Measurements from ENCODE around the gene JAK1.

DNA sequence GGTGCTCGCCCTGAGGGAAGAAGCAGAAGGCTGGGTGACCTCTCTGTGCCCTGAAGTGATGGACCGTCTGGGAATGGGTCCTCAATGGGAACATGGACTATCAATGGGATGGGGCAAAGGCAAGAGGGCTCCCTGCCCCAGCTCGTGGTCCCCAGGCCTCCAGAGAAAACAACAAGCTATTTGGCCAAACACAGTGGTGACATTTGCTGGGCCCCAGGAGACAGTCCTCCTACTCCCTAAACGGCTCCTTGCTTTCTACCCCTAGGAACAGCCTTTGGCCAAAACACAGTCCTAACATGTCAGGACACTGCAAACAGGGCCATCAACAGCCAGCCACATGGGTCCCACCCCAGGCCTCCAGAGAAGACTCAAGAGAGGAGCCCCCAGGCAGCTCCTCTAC, 118.7 kb downstream of the JAK1 start:
- TF ChIP-seq EP300 (IDR thresholded peaks at IDR 0.05; ENCODE audit: borderline replicate concordance) (no peak), RAD21 (IDR thresholded peaks at IDR 0.05; ENCODE audit: low read depth) (no peak), CREB1 (IDR thresholded peaks at IDR 0.05; ENCODE audit: low read depth) (no peak), TAF1 (IDR thresholded peaks at IDR 0.05; ENCODE audit: low read depth) (no peak)

Measured in Ishikawa (cell line).